D721Med (cell line): ENCODE data around the gene AFAP1L2.

Experiments
- DNase-seq: peaks from one replicate; pipeline ENCODE4 v3.0.0; 2011; ENCODE audit warnings: low spot score; ENCODE audit not compliant: insufficient read length
- FAIRE-seq: peaks from 2 replicates; lab custom pipeline; 2011; peaks lifted over from hg19 to GRCh38; lab: Jason Lieb, UNC
- TF ChIP-seq, protein P1 (sequence below): IDR thresholded peaks from 2 replicates; pipeline ENCODE4 v1.5.1; 2012; ENCODE audit warnings: mild to moderate bottlenecking, control low read depth; ENCODE audit not compliant: insufficient read depth; ENCODE audit errors: missing control alignments

AFAP1L2 gene

DNA sequence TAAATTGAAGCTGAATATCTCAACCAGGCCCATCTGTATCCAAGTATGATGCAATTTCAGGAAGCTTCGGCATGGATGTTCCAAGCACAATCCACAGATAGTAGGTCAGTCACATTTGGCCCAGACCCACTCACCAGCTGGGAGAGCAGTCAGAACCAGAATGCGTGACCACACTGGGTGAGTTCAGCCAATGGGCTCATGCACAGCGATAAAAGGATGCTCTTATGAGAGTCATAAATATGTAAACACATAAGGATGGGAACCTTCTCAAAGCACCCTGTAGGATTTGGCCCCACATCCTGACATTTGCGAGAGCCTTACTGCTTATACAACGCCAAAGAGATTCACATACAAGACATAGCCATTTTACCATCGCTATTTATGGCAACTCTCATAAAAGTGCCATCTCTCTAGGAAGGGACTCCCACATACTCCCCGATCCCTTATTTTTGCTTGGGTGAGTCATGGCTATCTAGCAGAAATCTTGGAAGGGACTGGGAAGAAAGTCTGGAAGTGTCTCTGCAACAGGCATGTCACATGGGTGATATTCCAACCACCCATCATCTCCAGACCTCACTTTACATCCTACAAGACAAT, 3.0 kb downstream of the AFAP1L2 start:
- DNase-seq (no peak), FAIRE-seq (no peak)
- TF ChIP-seq, protein P1, sequence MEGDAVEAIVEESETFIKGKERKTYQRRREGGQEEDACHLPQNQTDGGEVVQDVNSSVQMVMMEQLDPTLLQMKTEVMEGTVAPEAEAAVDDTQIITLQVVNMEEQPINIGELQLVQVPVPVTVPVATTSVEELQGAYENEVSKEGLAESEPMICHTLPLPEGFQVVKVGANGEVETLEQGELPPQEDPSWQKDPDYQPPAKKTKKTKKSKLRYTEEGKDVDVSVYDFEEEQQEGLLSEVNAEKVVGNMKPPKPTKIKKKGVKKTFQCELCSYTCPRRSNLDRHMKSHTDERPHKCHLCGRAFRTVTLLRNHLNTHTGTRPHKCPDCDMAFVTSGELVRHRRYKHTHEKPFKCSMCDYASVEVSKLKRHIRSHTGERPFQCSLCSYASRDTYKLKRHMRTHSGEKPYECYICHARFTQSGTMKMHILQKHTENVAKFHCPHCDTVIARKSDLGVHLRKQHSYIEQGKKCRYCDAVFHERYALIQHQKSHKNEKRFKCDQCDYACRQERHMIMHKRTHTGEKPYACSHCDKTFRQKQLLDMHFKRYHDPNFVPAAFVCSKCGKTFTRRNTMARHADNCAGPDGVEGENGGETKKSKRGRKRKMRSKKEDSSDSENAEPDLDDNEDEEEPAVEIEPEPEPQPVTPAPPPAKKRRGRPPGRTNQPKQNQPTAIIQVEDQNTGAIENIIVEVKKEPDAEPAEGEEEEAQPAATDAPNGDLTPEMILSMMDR = no peak

GRCh38 chr10:114400091-114400490, 4.2 kb downstream of the AFAP1L2 start:
- TF ChIP-seq, protein P1 = no peak
- no peak for FAIRE-seq

GRCh38 chr10:114399576-114399975, 4.7 kb downstream of the AFAP1L2 start:
- DNase-seq = no peak
- TF ChIP-seq, protein P1 = no peak
- FAIRE-seq = no peak

More at GRCh38 chr10:114400091-114400490, 4.2 kb downstream of the AFAP1L2 start:
- DNase-seq = no peak

DNA sequence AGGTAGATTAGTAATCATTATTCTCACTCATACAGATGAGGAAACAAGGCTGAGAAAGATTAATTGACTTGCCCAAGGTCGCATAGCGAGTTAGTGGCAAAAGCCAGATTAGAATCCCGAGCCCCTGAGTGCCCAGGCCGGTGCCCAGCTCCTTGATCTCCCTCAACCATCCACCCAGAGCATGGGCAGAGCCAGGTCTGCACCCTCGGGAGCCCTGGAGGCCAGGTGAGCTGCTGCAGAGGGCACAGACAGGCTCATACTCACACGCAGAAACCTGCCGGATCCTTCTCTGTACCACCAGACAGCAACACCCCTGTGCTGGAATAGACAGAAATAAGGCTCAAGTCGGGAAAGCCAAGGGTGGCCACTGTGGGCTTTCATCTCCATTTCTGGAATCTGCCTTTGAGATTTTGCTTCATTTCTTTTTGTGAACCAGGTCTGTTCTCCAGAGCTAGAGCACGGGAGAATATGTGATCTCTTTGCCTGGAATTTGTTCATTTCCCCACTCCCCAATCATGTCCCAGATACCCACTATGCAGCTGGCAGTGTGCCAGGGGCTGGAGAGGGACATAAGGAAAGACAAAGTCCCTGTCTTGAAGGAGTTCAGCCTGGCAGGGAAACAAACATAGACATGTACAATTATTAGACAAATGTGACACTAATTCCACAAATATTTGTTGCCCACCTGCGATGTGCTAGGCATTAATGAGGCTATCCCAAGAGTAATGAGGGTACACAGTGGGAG, 5.5 kb downstream of the AFAP1L2 start:
- TF ChIP-seq, protein P1 = no peak
- no peak for FAIRE-seq
- no peak for DNase-seq

DNA sequence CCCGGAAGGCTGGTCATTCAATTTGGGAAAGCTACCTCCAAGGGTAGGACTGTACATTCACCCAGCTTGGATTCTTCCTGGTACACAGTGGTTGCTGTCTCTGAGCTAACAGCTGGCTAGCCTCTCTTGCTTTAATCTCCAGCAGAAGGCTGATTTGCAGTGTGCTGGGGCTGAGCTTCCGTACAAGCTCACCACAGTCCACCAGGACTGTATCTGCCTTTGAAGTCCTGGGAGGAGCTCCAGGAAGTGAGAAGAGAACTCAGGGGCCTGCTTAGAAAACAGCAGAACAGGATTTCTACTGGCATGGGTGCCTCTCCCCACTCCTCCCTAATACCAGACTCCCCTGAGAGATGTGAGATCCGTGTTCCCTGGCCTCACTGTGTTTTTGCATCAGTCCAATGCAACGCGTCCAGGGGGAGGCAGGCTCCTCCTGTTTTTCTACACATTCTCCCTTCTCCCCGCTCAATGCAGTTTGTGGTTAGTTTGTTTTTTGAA, 6.6 kb downstream of the AFAP1L2 start:
- no peak for FAIRE-seq

GRCh38 chr10:114396464-114396863, 7.8 kb downstream of the AFAP1L2 start:
- DNase-seq (no peak), FAIRE-seq (no peak)
- TF ChIP-seq, protein P1 = no peak

More for the DNA sequence above, 6.6 kb downstream of the AFAP1L2 start:
- TF ChIP-seq, protein P1 = no peak
- DNase-seq = no peak

- no peak for DNase-seq
- FAIRE-seq = no peak
- TF ChIP-seq, protein P1 = no peak
Measured at GRCh38 chr10:114395366-114396022, 8.8 kb downstream of the AFAP1L2 start.
